OCI-LY7 (cell line): ENCODE measurements around the gene ATG12. TPM values are rescaled to one million over a fixed set of nuclear protein-coding genes. Genes with fewer than 3 reads are reported as not detected.
A peak's percentile ranks its signal among the peaks of the same experiment; 100 is the strongest.
"Not testable (repeated sequence)": the region's sequence is repeated elsewhere in the genome, so short reads cannot be mapped to it uniquely, and the experiment has no call there.

Experiments used
- Bru-seq: library from RNA; stranded (reverse); fragments of 400-500 nt; gene quantifications from one replicate; lab custom pipeline; 2021; lab: Mats Ljungman, UMichigan
- BruChase-seq, 2 experiments: library from RNA; stranded (reverse); fragments of 400-500 nt; gene quantifications; one replicate each; lab custom pipeline; 2021; lab: Mats Ljungman, UMichigan
- BruUV-seq: library from RNA; stranded (reverse); fragments of 400-500 nt; replicated peaks from 2 replicates; lab custom pipeline; 2021; lab: Mats Ljungman, UMichigan
- CTCF ChIA-PET: fragments of 300-600 bp; sonication (Branson Sonifier 250); formaldehyde crosslinking; loops from one replicate; lab custom pipeline; 2022; ENCODE audit warnings: antibody characterized with exemption; ENCODE audit not compliant: unreplicated experiment; lab: Charles Lee
- POLR2A ChIA-PET: fragments of 300-600 bp; sonication (Branson Sonifier 250); formaldehyde crosslinking; loops from one replicate; lab custom pipeline; 2022; ENCODE audit warnings: antibody characterized with exemption; lab: Charles Lee
- DNase-seq: peaks from one replicate; pipeline ENCODE4 v3.0.0-alpha.2; 2015; ENCODE audit warnings: low spot score
- H2AFZ ChIP-seq: fragments of 200-600 bp; sonication (generic), shearing (Covaris generic); 2 replicates; pipeline ENCODE4 v1.6.1; 2014; ENCODE audit warnings: mild to moderate bottlenecking, antibody characterized with exemption, low read length, moderate library complexity
- H3K27ac ChIP-seq: fragments of 200-600 bp; sonication (generic); 2 replicates; pipeline ENCODE4 v1.5.1; 2014; ENCODE audit warnings: mixed run types, low read depth, mild to moderate bottlenecking, moderate library complexity, low read length, inconsistent platforms; ENCODE audit not compliant: poor library complexity, severe bottlenecking
- H3K36me3 ChIP-seq: fragments of 200-600 bp; sonication (generic); 2 replicates; pipeline ENCODE4 v1.6.1; 2014; ENCODE audit warnings: mild to moderate bottlenecking, antibody characterized with exemption, low read length, moderate library complexity, mixed read lengths; ENCODE audit not compliant: insufficient read depth
- H3K4me1 ChIP-seq: fragments of 200-600 bp; sonication (generic); 2 replicates; pipeline ENCODE4 v1.5.1; 2014; ENCODE audit warnings: mild to moderate bottlenecking, low read length; ENCODE audit not compliant: insufficient read depth, poor library complexity, severe bottlenecking
- H3K4me2 ChIP-seq: fragments of 200-600 bp; sonication (generic); 2 replicates; pipeline ENCODE4 v1.6.1; 2014; ENCODE audit warnings: mild to moderate bottlenecking, low read length
- H3K4me3 ChIP-seq: fragments of 200-600 bp; sonication (generic); 2 replicates; pipeline ENCODE4 v1.5.1; 2014; ENCODE audit warnings: mild to moderate bottlenecking, low read depth, low read length; ENCODE audit not compliant: poor library complexity, severe bottlenecking
- H3K79me2 ChIP-seq: fragments of 200-600 bp; sonication (generic); 2 replicates; pipeline ENCODE4 v1.6.1; 2016; ENCODE audit warnings: low read depth, mild to moderate bottlenecking, low read length, moderate library complexity, mixed read lengths; ENCODE audit not compliant: insufficient read depth
- H3K9me2 ChIP-seq: fragments of 200-600 bp; sonication (generic); 2 replicates; pipeline ENCODE4 v1.6.1; 2016; ENCODE audit warnings: mild to moderate bottlenecking, low read length, mixed read lengths; ENCODE audit not compliant: insufficient read depth
- H3K9me3 ChIP-seq: fragments of 200-600 bp; sonication (generic); 2 replicates; pipeline ENCODE4 v1.6.1; 2014; ENCODE audit warnings: mild to moderate bottlenecking, mixed run types, low read length, mixed read lengths
- H4K20me1 ChIP-seq: fragments of 200-600 bp; sonication (generic); 2 replicates; pipeline ENCODE4 v1.6.1; 2014; ENCODE audit warnings: mild to moderate bottlenecking, antibody characterized with exemption, low read length, moderate library complexity, mixed read lengths; ENCODE audit not compliant: insufficient read depth
- CTCF ChIP-seq: fragments of 200-600 bp; sonication (generic); conservative IDR thresholded peaks from 2 replicates; pipeline ENCODE4 v1.5.1; 2014; ENCODE audit warnings: mild to moderate bottlenecking, antibody characterized with exemption, low read length, moderate library complexity, mixed read lengths
- EZH2phosphoT487 ChIP-seq: fragments of 200-600 bp; sonication (generic); IDR thresholded peaks from 2 replicates; pipeline ENCODE4 v1.6.1; 2018; ENCODE audit warnings: low read depth, borderline replicate concordance, mild to moderate bottlenecking, mixed run types, antibody characterized with exemption, low read length, moderate library complexity, mixed read lengths
- intact Hi-C: fragments of 100-400 bp; cut with micrococcal nuclease; formaldehyde crosslinking; loops from one replicate; pipeline ENCODE4 v1.10.0; 2022; ENCODE audit not compliant: unreplicated experiment
- long read RNA-seq: library from polyadenylated mRNA; stranded (forward); transcript quantifications from one replicate; pipeline ENCODE4 v2.0.0, GENCODE V29; 2022
- total RNA-seq, 2 experiments: library from RNA; depleted of rRNA in 1 of 2; stranded (reverse); fragments of >200 nt in 1 of 2; shearing (Covaris generic) in 1 of 2; gene quantifications; 2 replicates each; pipeline ENCODE4 v1.2.3, GENCODE V29; 2014 to 2022

Gene ATG12
- total RNA-seq (2014; rRNA removed; shearing (Covaris generic)) (38.0 and 52.1 TPM in 2 replicates), total RNA-seq (2022) (48.3 and 57.6 TPM in 2 replicates), Bru-seq, nascent RNA (percentile 95 among the genes with signal in this experiment), BruChase-seq, experiment 1, labeled RNA remaining after a 6-hour chase (percentile 82 among the genes with signal in this experiment), BruChase-seq, experiment 2, labeled RNA remaining after a 2-hour chase (percentile 96 among the genes with signal in this experiment)
- long read RNA-seq, full-length matches to known transcripts = 49 of 57 reads
- long read RNA-seq, partial matches to known transcripts = 0 of 57 reads
- long read RNA-seq, other reads (novel, unspliced or antisense) = 8 of 57 reads

- Histone ChIP-seq H3K4me3 (peak within 1 kb of the TSS; percentile 90), H3K4me2 (peak within 1 kb of the TSS; percentile 81), H3K9me2 (no peaks in the 10 kb centered on the region), H3K79me2 (peaks cover 90% of the 10 kb centered on the region), H3K36me3 (peaks cover 21% of the 10 kb centered on the region), H3K4me1 (peaks cover 57% of the 10 kb centered on the region), H2AFZ (peak within 1 kb of the TSS; percentile 50), H3K9me3 (no peaks in the 10 kb centered on the region), H4K20me1 (peaks cover 34% of the 10 kb centered on the region), H3K27ac (peak within 1 kb of the TSS; percentile 80)
- ChIA-PET POLR2A (interaction anchor here (0.8 to 1.3 kb wide), 5 partner anchors 33 to 218 kb away, joined by 3 to 5 read pairs (median 3); partner anchors contain the start of gene TMED7), CTCF (no interaction called here)
- TF ChIP-seq CTCF = no peak
- TF ChIP-seq EZH2phosphoT487 = no peak
- no TSS peak for BruUV-seq
- peak; percentile 95 for DNase-seq
- intact Hi-C loops = loop anchor here (2.0 to 5.0 kb wide), 6 partner anchors 196 to 544 kb away; partner anchors contain the start of genes CCDC112, COMMD10, FEM1C and TMED7
Measured at GRCh38 chr5:115841382-115842088, at the start of gene ATG12, which contains the start of gene AP3S1. Gene ATG12, minus strand, starts transcription at chr5:115841565. Its CDS starts 13 bp downstream, at chr5:115841552. Gene AP3S1, plus strand, starts transcription at chr5:115841935. Its CDS starts 103 bp downstream, at chr5:115842038.

GRCh38 chr5:115888027-115888426 is 46.7 kb upstream of the ATG12 start:
- BruUV-seq = no TSS peak
- Histone ChIP-seq H3K4me2 (no peak overlapping the region), H3K4me3 (no peak overlapping the region), H3K27ac (no peak overlapping the region), H4K20me1 (peaks cover 4% of the 10 kb centered on the region), H2AFZ (no peak overlapping the region), H3K36me3 (peaks cover 8% of the 10 kb centered on the region; the same call in 1 of the 2 replicates), H3K4me1 (no peaks in the 10 kb centered on the region), H3K9me3 (no peaks in the 10 kb centered on the region), H3K79me2 (0 out of 2 replicates have a peak, but pooled peaks cover 3% of the 10 kb centered on the region), H3K9me2 (no peaks in the 10 kb centered on the region)
- DNase-seq = no peak
- TF ChIP-seq EZH2phosphoT487 = no peak
- TF ChIP-seq CTCF = peak; percentile 61
- ChIA-PET POLR2A (interaction anchor here (0.9 kb wide), 1 partner anchor 19 kb away, joined by 3 read pairs; no protein-coding TSS in a partner anchor), CTCF (no interaction called here)
- intact Hi-C loops = loop anchor here (5.0 kb wide), 1 partner anchor 179 kb away; no protein-coding TSS in a partner anchor

DNA sequence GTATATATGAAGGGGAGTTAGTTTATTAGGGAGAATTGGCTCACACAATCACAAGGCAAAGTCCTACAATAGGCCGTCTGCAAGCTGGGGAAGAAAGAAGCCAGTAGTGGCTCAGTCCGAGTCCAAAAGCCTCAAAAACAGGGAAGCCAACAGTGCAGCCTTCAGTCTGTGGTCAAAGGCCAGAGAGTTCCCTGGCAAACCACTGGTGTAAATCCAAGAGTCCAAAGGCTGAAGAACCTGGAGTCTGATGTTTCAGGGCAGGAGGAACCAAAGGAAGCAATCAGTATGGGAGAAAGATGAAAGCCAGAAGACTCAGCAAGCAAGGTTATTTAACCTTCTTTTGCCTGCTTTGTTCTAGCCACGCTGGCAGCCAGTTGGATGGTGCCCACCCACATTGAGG is 43.8 kb upstream of the ATG12 start:
- POLR2A ChIA-PET, H4K20me1 ChIP-seq, H3K4me2 ChIP-seq, CTCF ChIA-PET, H2AFZ ChIP-seq, H3K9me3 ChIP-seq, H3K9me2 ChIP-seq, H3K4me1 ChIP-seq, BruUV-seq, H3K27ac ChIP-seq, H3K79me2 ChIP-seq, DNase-seq, H3K4me3 ChIP-seq: not testable (repeated sequence)
- intact Hi-C loops = loop anchor here (5.0 kb wide), 1 partner anchor 182 kb away; no protein-coding TSS in a partner anchor
- peaks cover 14% of the 10 kb centered on the region; the same call in 1 of the 2 replicates for H3K36me3 ChIP-seq
